Measurements from ENCODE around the gene CHRNA1. TPM values are rescaled to one million over a fixed set of nuclear protein-coding genes. Genes with fewer than 3 reads are reported as not detected.

Gene CHRNA1
- total and polyA plus RNA-seq, 10 of the 15 experiments (the other 5 are each of a cell fraction or from before 2014, with no cell fraction given): 0.05 to 0.14 TPM; not detected in 8

DNA sequence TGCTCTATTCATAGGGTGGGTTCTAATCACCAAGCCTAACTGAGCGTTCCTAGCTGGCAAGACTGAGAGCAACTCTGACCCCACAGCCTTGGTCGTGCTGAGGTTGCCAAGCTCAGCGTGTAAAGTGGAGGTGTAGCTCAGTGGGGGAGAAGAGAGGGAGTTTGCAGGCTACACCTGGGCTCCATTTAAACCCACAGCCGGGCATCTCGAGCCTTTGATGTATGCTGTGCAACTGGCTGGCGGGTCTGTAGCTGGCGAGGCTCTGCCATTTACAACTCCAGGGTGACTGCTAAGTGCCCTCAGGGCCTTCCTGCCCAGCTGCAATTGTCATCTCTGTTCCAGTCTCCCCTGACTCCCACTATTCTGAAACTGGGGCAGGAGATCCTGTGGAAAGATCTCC, 20.0 kb upstream of the CHRNA1 start:
- H3K4me2 ChIP-seq (ENCODE audit: control insufficient read depth, insufficient read depth): no peak overlapping the region
- ATAC-seq (no peak), FAIRE-seq (no peak), DNase-seq (ENCODE audit: low read depth, low spot score) (no peak)
- H4K20me1 ChIP-seq (ENCODE audit: control insufficient read depth, insufficient read depth): no peaks in the 10 kb centered on the region
- SMC1A ChIA-PET (ENCODE audit: uncharacterized antibody, unreplicated experiment): no interaction called here
- H3K4me3 ChIP-seq: no peak overlapping the region
- H3K27me3 ChIP-seq (replicated peaks in 1 of 2; ENCODE audit: control insufficient read depth in 2 of 2, insufficient read depth in 2 of 2, low read length in 1 of 2): no peaks in the 10 kb centered on the region; a peak in 2 of 4 replicates
- no peak overlapping the region for H3K9ac ChIP-seq (ENCODE audit: control insufficient read depth, insufficient read depth, low read length)
- in situ Hi-C loops (cut with MboI) (no loop called here), intact Hi-C loops (cut with micrococcal nuclease; ENCODE audit: unreplicated experiment) (no loop called here)
- H3K79me2 ChIP-seq (ENCODE audit: control insufficient read depth, insufficient read depth, low read length): no peaks in the 10 kb centered on the region
- no TSS peak for BruUV-seq (replicated peaks)
- no peaks in the 10 kb centered on the region for H3K9me3 ChIP-seq (replicated peaks; ENCODE audit: control insufficient read depth, insufficient read depth, low read length)
- TF ChIP-seq IKZF1 (conservative IDR thresholded peaks at IDR 0.05) (no peak), PML (IDR thresholded peaks at IDR 0.05; ENCODE audit: low read length) (no peak), TCF7 (IDR thresholded peaks at IDR 0.05; ENCODE audit: borderline replicate concordance) (no peak), ZNF592 (IDR thresholded peaks at IDR 0.05) (no peak), CREM (IDR thresholded peaks at IDR 0.05; ENCODE audit: low read depth) (no peak), NFYB (IDR thresholded peaks at IDR 0.05; ENCODE audit: insufficient read depth, low read depth, low read length) (no peak), BHLHE40 (IDR thresholded peaks at IDR 0.05; ENCODE audit: borderline replicate concordance in 1 of 2, low read depth in 2 of 2, low read length in 1 of 2) (no peak), RAD21 (IDR thresholded peaks at IDR 0.05; ENCODE audit: insufficient read depth, low read depth, low read length) (no peak), CREB1 (IDR thresholded peaks at IDR 0.05; ENCODE audit: low read depth) (no peak), USF1 (IDR thresholded peaks at IDR 0.05; ENCODE audit: borderline replicate concordance, extremely low read length, insufficient read depth, low read depth, low read length) (no peak), KLF5 (IDR thresholded peaks at IDR 0.05; ENCODE audit: partially characterized antibody) (no peak), NR2C2 (IDR thresholded peaks at IDR 0.05; ENCODE audit: borderline replicate concordance, control insufficient read depth, insufficient read length, low read depth) (no peak), WRNIP1 (IDR thresholded peaks at IDR 0.05; ENCODE audit: borderline replicate concordance, low read depth, low read length) (no peak), PAX8 (IDR thresholded peaks at IDR 0.05) (no peak), SUPT20H (IDR thresholded peaks at IDR 0.05; ENCODE audit: borderline replicate concordance, control insufficient read depth, low read depth, low read length) (no peak)
- TF ChIP-seq, protein P1, sequence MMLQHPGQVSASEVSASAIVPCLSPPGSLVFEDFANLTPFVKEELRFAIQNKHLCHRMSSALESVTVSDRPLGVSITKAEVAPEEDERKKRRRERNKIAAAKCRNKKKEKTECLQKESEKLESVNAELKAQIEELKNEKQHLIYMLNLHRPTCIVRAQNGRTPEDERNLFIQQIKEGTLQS (IDR thresholded peaks at IDR 0.05; ENCODE audit: borderline replicate concordance, extremely low read depth, low read depth, low read length): no peak
- no peaks in the 10 kb centered on the region for H3K36me3 ChIP-seq (ENCODE audit: control insufficient read depth in 2 of 2, insufficient read depth in 2 of 2, low read length in 1 of 2)
- POLR2A ChIA-PET: no interaction called here
- WGBS (ENCODE audit: insufficient coverage, insufficient replicate concordance, low lambda C conversion rate, missing lambda C conversion rate): 61% methylated on average over 7 of the region's 7 CpGs
- H3K4me1 ChIP-seq (ENCODE audit: control insufficient read depth, insufficient read depth, low read length): 0 out of 2 replicates have a peak, but pooled peaks cover under 1% of the 10 kb centered on the region
- RAD21 ChIA-PET (ENCODE audit: unreplicated experiment): no interaction called here
- H2AFZ ChIP-seq (ENCODE audit: control insufficient read depth, low read depth, low read length): no peak overlapping the region
- CTCF ChIA-PET: interaction anchor here (2.7 kb wide), 1 partner anchor 13 kb away, joined by 6 read pairs; no protein-coding TSS in a partner anchor
- no peak overlapping the region for H3K27ac ChIP-seq (ENCODE audit: control insufficient read depth, insufficient read depth)
